Heart left ventricle (tissue), 16 donors: ENCODE measurements around the gene FILIP1. TPM values are rescaled to one million over a fixed set of nuclear protein-coding genes. Genes with fewer than 3 reads are reported as not detected.

ENCODE experiments used
- ATAC-seq, 4 donors: fragments of 200-7000 bp; cut with Tn5 transposase; one replicate each; pipeline ENCODE4 v1.9.1; 2020 to 2022; ENCODE audit warnings: moderate library complexity in 4 of 4, mild to moderate bottlenecking in 3 of 4, moderate number of reproducible peaks in 1 of 4
- DNase-seq, 5 donors: peaks; one replicate each; pipeline ENCODE4 v3.0.0-alpha.2; 2020
- H3K27ac ChIP-seq, 12 donors: fragments of 200-600 bp; sonication (generic) in 4 of 12; one replicate each; pipeline versions ENCODE4 v1.5.0 to v1.8.0; 2016 to 2022; ENCODE audit warnings: mild to moderate bottlenecking in 2 of 12
- H3K27me3 ChIP-seq, 9 donors: fragments of 200-600 bp; sonication (generic) in 2 of 9; one replicate each; pipeline versions ENCODE4 v1.5.1 to v1.8.0; 2016 to 2022; ENCODE audit warnings: mild to moderate bottlenecking in 3 of 9
- H3K36me3 ChIP-seq, 9 donors: fragments of 200-600 bp; sonication (generic) in 2 of 9; one replicate each; pipeline versions ENCODE4 v1.5.0 to v1.8.0; 2018 to 2022; ENCODE audit warnings: mild to moderate bottlenecking in 2 of 9
- H3K4me1 ChIP-seq, 12 donors: fragments of 200-600 bp; sonication (generic) in 4 of 12; one replicate each; pipeline versions ENCODE4 v1.5.0 to v1.8.0; 2016 to 2022; ENCODE audit warnings: mild to moderate bottlenecking in 3 of 12
- H3K4me3 ChIP-seq, 12 donors: fragments of 200-600 bp; sonication (generic) in 4 of 12; one replicate each; pipeline versions ENCODE4 v1.5.0 to v1.8.0; 2017 to 2022; ENCODE audit warnings: mild to moderate bottlenecking in 9 of 12, moderate library complexity in 4 of 12
- H3K9me3 ChIP-seq, 12 donors: fragments of 200-600 bp; sonication (generic) in 4 of 12; one replicate each; pipeline versions ENCODE4 v1.5.0 to v1.8.0; 2016 to 2022; ENCODE audit warnings: mild to moderate bottlenecking in 1 of 12
- POLR2A ChIP-seq, 2 donors: fragments of 450-650 bp; IDR thresholded peaks; one replicate each; pipeline ENCODE4 v1.6.1; 2017; ENCODE audit warnings: antibody characterized with exemption in 2 of 2, mild to moderate bottlenecking in 2 of 2, moderate library complexity in 2 of 2
- WGBS, 4 donors: extraction: QIAGEN DNeasy Blood & Tissue Kit in 2 of 4; methylation state at CpG; one replicate each; pipeline versions ENCODE4 v1.1.5 to v1.1.7; 2013 to 2018; 5-methylcytosine and 5-hydroxymethylcytosine counted together
- intact Hi-C, 10 donors: fragments of 100-400 bp; cut with DNase I; formaldehyde crosslinking; loops; one replicate each; pipeline versions ENCODE4 v1.11.1 to v1.14.2; 2022
- polyA plus RNA-seq, 2 donors: library from polyadenylated mRNA; stranded (reverse); fragments of 200-250 nt; gene quantifications; one replicate each; pipeline ENCODE4 v1.2.3, GENCODE V29; 2013
- total RNA-seq, 9 donors: library from RNA; depleted of rRNA in 2 of 9; stranded (reverse); fragments of >200 nt in 2 of 9; fragmentation: NEBNext Ultra II Directional in 3 of 9; extraction: Animal tissue kit (Norgen Biotek cat#: 25700) in 3 of 9; gene quantifications; one replicate each; pipeline versions ENCODE4 v1.1.0 to v1.2.4, GENCODE V29; 2016 to 2023
- TF ChIP-seq, protein P1 (sequence below), 12 donors: fragments of 200-600 bp; sonication (generic) in 4 of 12; IDR thresholded peaks; one replicate each; pipeline versions ENCODE4 v1.5.0 to v1.8.0; 2018 to 2022; ENCODE audit warnings: antibody characterized with exemption in 12 of 12, mild to moderate bottlenecking in 5 of 12
- donor health status: ischemic (EF 13 %, LVEDD 7.1; RV severe dilation, severe dysfunction).
- donor health status: healthy with polysubstance abuse.
- donor health status: DM: no; HTN: yes; CAD: no.
- donor health status: DM: no; HTN: no; CAD: no.
- donor health status: ischemic (EF 25% LVEDD 6.9; RV normal size, moderate dysfunction).
- donor health status: ischemic (EF 25% LVEDD 5.7; RV mildly dilated, moderate dysfunction).
- donor health status: healthy.
- donor health status: DM: yes; HTN: yes; CAD: no.
- donor health status: ischemic (EF 35%, LVEDD 5.7; RV mildly dilated, moderate dysfunction).
- donor health status: nonischemic (EF 11% LVEDD 7.7; RV severe dilation, severe dysfunction).
- donor health status: DM: yes; HTN: yes; CAD: no.
- donor health status: PGD.
- donor health status: ischemic (EF 29% LVEDD 5.4; RV normal size, mild dysfunction).
- donor health status: nonischemic (EF 23%, LVEDD 6.1; RV moderate dilation, normal function).

The FILIP1 gene
- total and polyA plus RNA-seq, 11 donors = 49.2 to 230 (median 158) TPM

DNA sequence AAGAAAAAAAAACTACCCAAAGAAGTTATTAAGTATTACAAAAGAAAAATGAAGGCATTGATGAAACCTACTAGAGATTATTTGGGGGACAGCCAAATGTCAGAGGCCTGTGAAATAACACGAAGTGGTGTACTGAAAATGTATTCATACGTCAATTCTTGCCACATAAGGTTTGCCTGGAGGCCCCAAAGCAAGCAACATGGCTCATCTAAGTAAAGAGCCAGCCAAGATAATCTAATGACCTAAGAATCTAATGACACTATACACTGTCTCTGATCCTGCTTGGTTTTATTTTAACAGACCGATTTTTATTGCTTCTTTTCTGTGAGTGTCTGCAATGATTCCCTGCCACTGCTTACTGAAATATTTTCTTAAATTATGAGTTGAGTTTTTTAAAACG is 34.7 kb downstream of the FILIP1 start:
- H3K27me3 ChIP-seq = no peaks in the 10 kb centered on the region
- no peak for TF ChIP-seq POLR2A (IDR thresholded peaks at IDR 0.05)
- TF ChIP-seq, protein P1, sequence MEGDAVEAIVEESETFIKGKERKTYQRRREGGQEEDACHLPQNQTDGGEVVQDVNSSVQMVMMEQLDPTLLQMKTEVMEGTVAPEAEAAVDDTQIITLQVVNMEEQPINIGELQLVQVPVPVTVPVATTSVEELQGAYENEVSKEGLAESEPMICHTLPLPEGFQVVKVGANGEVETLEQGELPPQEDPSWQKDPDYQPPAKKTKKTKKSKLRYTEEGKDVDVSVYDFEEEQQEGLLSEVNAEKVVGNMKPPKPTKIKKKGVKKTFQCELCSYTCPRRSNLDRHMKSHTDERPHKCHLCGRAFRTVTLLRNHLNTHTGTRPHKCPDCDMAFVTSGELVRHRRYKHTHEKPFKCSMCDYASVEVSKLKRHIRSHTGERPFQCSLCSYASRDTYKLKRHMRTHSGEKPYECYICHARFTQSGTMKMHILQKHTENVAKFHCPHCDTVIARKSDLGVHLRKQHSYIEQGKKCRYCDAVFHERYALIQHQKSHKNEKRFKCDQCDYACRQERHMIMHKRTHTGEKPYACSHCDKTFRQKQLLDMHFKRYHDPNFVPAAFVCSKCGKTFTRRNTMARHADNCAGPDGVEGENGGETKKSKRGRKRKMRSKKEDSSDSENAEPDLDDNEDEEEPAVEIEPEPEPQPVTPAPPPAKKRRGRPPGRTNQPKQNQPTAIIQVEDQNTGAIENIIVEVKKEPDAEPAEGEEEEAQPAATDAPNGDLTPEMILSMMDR (IDR thresholded peaks at IDR 0.05) = no peak
- peaks cover 0 to 2% (median 0%) of the 10 kb centered on the region in 9 donors for H3K36me3 ChIP-seq
- DNase-seq (peak in 3 of 5 donors; percentile 21 to 42 (median 35)), ATAC-seq (peak; percentile 57 to 93 (median 78))
- no peaks in the 10 kb centered on the region for H3K9me3 ChIP-seq
- intact Hi-C loops = no loop called here
- 50 to 56% (median 53%) methylated on average over 4 of the region's 4 CpGs for WGBS, 4 donors
- H3K4me3 ChIP-seq = no peak overlapping the region
- H3K4me1 ChIP-seq = peaks cover 7 to 81% (median 42%) of the 10 kb centered on the region in 12 donors
- H3K27ac ChIP-seq = peak overlapping the region in 10 of 12 donors; percentile 22 to 81 (median 59)

DNA sequence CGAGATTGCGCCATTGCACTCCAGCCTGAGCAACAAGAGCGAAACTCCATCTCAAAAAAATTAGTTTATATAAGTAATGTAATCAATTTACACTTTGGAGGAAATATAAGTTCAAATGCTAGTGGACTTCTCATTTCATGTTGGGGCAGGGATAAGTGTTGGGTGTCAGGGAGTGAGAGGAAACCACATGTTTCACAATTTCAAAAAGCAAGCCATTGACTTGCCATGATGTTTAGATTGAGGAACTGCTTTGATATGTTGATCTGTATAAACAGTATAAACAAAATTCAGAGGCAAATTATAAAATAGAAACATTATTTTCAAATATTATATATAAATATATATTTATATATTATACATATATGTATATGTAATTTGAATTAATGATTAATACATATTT is 42.7 kb downstream of the FILIP1 start:
- H3K36me3 ChIP-seq = peaks cover 0 to 35% (median 0%) of the 10 kb centered on the region in 9 donors
- no peak overlapping the region for H3K4me3 ChIP-seq
- no peak for ATAC-seq
- H3K9me3 ChIP-seq = no peaks in the 10 kb centered on the region
- DNase-seq = no peak
- no peaks in the 10 kb centered on the region for H3K27me3 ChIP-seq
- no peak overlapping the region for H3K27ac ChIP-seq
- WGBS, 4 donors = 95 to 97% (median 97%) methylated on average over 3 of the region's 3 CpGs
- TF ChIP-seq, protein P1 (IDR thresholded peaks at IDR 0.05) = no peak
- TF ChIP-seq POLR2A (IDR thresholded peaks at IDR 0.05) = no peak
- peaks cover 0 to 23% (median 2%) of the 10 kb centered on the region in 12 donors for H3K4me1 ChIP-seq
- intact Hi-C loops = no loop called here

DNA sequence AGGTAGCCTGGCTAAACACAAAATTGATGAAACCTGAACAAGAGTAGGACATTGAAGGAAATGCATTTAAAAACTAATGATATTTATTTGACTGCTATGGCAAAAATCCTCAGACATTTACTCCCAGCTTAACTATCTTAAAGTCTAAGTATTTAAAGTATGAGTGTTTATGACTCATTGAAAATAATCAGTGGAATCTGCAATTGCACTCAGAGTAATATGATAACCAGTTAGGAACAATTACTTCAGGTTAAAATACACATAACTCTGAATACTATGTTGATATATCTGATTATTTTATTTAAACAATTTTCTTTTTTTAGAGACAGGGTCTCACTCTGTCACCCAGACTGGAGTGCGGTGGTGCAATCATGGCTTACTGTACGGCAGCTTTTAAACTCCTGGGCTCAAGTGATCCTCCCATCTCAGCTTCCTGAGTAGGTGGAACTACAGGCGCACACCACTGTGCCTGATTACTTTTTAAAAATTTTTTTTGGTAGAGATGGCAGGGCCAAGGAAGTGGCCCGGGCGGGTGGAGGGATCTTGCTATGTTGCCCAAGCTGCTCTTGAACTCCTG is 43.9 kb downstream of the FILIP1 start:
- WGBS, 4 donors = 83 to 95% (median 90%) methylated on average over 5 of the region's 5 CpGs
- ATAC-seq (no peak), DNase-seq (no peak)
- no peaks in the 10 kb centered on the region for H3K27me3 ChIP-seq
- no peak overlapping the region for H3K27ac ChIP-seq
- no peaks in the 10 kb centered on the region for H3K9me3 ChIP-seq
- no peak overlapping the region for H3K4me3 ChIP-seq
- intact Hi-C loops = no loop called here
- no peak for TF ChIP-seq POLR2A (IDR thresholded peaks at IDR 0.05)
- TF ChIP-seq, protein P1 (IDR thresholded peaks at IDR 0.05) = no peak
- H3K4me1 ChIP-seq = peaks cover 0 to 29% (median 7%) of the 10 kb centered on the region in 12 donors
- H3K36me3 ChIP-seq = peaks cover 0 to 35% (median 0%) of the 10 kb centered on the region in 9 donors

DNA sequence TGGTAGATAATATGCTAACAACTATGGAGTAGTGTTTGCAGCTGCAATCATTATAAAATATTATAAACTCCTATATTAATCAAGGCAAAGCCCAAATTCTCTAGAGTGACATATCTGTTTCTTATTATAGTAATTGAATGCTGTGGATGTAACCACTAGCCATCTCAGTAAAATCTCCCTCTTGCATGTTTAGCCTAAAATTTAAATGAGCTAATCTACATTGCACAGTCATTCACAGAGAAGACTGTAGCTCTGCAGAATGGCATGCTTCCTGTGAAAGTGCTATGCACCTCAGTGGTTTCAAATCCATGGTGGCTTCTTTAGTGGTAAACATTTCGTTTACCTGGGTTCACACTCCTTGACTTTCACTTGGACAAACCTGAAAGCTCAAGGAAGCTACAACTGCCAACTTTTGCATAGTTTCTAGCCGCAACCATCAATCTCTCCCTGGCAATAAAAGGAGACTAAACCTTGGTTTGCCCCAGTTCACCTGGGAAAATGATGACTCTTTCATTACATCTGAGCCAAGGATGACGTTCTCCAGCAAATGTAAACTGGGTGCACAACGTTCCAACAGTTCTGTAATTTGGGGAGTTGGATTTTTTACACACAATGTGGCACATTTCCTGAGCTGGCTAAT is 47.2 kb downstream of the FILIP1 start:
- H3K27me3 ChIP-seq = no peaks in the 10 kb centered on the region
- H3K4me3 ChIP-seq = no peak overlapping the region
- intact Hi-C loops = no loop called here
- peak overlapping the region in 1 of 12 donors; percentile 13 for H3K27ac ChIP-seq
- no peaks in the 10 kb centered on the region for H3K9me3 ChIP-seq
- peaks cover 0 to 14% (median 0%) of the 10 kb centered on the region in 9 donors for H3K36me3 ChIP-seq
- 67 to 84% (median 79%) methylated on average over 4 of the region's 4 CpGs for WGBS, 4 donors
- TF ChIP-seq, protein P1 (IDR thresholded peaks at IDR 0.05) = no peak
- ATAC-seq = no peak
- no peak for DNase-seq
- peaks cover 0 to 32% (median 9%) of the 10 kb centered on the region in 12 donors for H3K4me1 ChIP-seq
